Suprapubic skin (tissue), 4 donors: ENCODE data around the gene SPANXA1.
"Not testable (repeated sequence)": the region's sequence is repeated elsewhere in the genome, so short reads cannot be mapped to it uniquely, and the experiment has no call there.

Experiments
- CTCF ChIP-seq, 2 donors: fragments of 200-600 bp in 1 of 2; fragments of 450-650 bp in 1 of 2; sonication (generic) in 1 of 2; IDR thresholded peaks; one replicate each; pipeline ENCODE4 v1.5.1; 2016 to 2019; ENCODE audit warnings: antibody characterized with exemption in 2 of 2, mild to moderate bottlenecking in 1 of 2, moderate library complexity in 1 of 2
- POLR2A ChIP-seq, 2 donors: fragments of 450-650 bp; IDR thresholded peaks; one replicate each; pipeline ENCODE4 v1.6.1; 2017; ENCODE audit warnings: antibody characterized with exemption in 2 of 2, mild to moderate bottlenecking in 2 of 2, moderate library complexity in 2 of 2
- POLR2AphosphoS5 ChIP-seq, 3 donors: sonication (generic); formaldehyde crosslinking; IDR thresholded peaks; one replicate each; pipeline ENCODE4 v1.6.1; 2017; ENCODE audit warnings: antibody characterized with exemption in 3 of 3

DNA sequence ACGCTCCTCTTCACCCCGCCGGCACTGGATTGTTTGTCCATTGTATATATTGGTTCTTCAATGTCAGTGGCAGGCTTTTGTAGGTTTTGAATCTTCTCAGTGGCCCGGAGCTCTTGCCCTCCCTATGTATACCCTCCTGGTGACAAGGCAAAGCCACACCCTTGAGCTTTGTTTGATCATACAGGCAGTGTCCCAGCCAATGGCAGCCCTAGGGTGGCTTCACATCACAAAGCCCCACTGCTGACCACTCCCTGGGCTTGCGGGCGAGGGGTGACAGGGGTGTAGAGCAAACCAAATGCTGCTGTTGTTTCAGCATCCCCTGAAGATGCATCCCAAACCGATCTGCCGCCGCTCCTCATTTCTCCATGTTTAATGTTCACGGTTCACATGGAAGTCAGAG lies at the start of gene SPANXA1:
- TF ChIP-seq CTCF, POLR2A, POLR2AphosphoS5 (IDR thresholded peaks at IDR 0.05): not testable (repeated sequence)
